Testis (tissue), 2 donors: ENCODE data around the gene ANTXR1.

Experiments used
- CTCF ChIP-seq, 3 experiments: fragments of 450-650 bp in 2 of 3; fragments of 200-600 bp in 1 of 3; sonication (generic) in 1 of 3; IDR thresholded peaks; one replicate each; pipeline ENCODE4 v1.5.1; 2016 to 2019; ENCODE audit warnings: antibody characterized with exemption in 3 of 3, mild to moderate bottlenecking in 2 of 3, moderate library complexity in 1 of 3
- POLR2A ChIP-seq: fragments of 450-650 bp; IDR thresholded peaks from one replicate; pipeline ENCODE4 v1.6.1; 2017; ENCODE audit warnings: antibody characterized with exemption, mild to moderate bottlenecking, moderate library complexity

- TF ChIP-seq POLR2A, result no peak
- TF ChIP-seq CTCF (IDR thresholded peaks at IDR 0.05), result no peak
Measured at GRCh38 chr2:69168144-69168813, 155.3 kb downstream of the ANTXR1 start.
